GM19025 (cell line): Measurements from ENCODE around the gene SETSIP.
A peak's percentile ranks its signal among the peaks of the same experiment; 100 is the strongest.
"Not testable (repeated sequence)": the region's sequence is repeated elsewhere in the genome, so short reads cannot be mapped to it uniquely, and the experiment has no call there.

Experiments
- ATAC-seq: cut with Tn5 transposase; IDR thresholded peaks from one replicate; pipeline ENCODE4 v1.9.1; 2021; ENCODE audit warnings: mild to moderate bottlenecking, low read depth, moderate library complexity; ENCODE audit not compliant: unreplicated experiment

The SETSIP gene, protein sequence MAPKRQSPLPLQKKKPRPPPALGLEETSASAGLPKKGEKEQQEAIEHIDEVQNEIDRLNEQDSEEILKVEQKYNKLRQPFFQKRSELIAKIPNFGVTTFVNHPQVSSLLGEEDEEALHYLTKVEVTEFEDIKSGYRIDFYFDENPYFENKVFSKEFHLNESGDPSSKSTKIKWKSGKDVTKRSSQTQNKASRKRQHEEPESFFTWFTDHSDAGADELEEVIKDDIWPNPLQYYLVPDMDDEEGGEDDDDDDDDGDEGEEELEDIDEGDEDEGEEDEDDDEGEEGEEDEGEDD

GRCh38 chr1:92075311-92075710, at the start of gene SETSIP:
SETSIP (minus strand) TSS chr1:92075411; CDS start chr1:92075411, 0 bp downstream.
- no peak for ATAC-seq

DNA sequence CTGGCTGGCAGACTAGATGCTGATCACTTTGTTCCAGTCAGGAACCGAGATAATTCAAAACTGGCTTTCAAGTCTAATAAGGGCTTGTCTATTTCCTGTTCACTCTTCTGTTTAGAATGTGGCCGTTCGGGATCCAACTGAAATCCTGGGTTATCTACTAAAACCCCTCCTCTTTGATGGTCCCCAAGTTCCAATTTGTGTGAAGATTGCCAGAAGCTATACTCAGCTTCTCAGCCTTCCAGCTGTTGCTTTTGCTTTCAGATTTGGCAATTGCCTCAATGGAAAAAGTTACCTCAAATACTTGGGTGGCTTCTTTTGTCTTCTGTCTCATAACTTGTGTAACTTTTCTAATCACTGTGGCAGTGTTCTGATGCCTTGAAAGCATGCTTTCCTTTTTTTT, 48.7 kb upstream of the SETSIP start:
- no peak for ATAC-seq

- no peak for ATAC-seq
Observed at GRCh38 chr1:92118826-92119225, 43.6 kb upstream of the SETSIP start.

GRCh38 chr1:92117526-92117925, 42.3 kb upstream of the SETSIP start:
- ATAC-seq, result no peak

- no peak for ATAC-seq
Observed at GRCh38 chr1:92108631-92109030, 33.4 kb upstream of the SETSIP start.

DNA sequence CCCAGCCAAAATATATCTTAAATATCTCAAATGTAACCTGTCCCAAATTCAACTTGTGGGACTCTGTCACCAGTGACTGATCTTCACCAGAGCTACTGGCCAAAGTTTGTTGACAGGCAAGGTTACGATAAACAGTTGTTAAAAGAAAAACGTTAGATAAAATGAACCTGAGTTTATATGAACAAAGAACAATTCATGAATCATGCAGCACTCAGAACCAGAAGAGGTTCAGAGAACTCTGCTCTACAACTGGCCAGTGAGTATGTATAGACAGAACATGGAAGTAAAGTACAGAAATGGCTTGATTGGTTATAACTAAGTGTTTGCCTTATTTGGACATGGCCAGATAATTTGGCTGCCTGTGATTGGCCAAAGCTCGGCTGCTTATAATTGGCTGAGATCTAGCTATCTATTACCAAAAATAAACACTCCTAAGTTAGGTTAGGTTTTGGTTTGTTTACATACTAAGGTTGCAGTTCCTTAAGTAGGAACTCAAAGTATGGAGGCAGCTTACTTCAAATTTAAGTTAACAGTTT, 30.4 kb upstream of the SETSIP start:
- ATAC-seq, result no peak

GRCh38 chr1:92096317-92096716, 21.1 kb upstream of the SETSIP start:
- ATAC-seq, result no peak

DNA sequence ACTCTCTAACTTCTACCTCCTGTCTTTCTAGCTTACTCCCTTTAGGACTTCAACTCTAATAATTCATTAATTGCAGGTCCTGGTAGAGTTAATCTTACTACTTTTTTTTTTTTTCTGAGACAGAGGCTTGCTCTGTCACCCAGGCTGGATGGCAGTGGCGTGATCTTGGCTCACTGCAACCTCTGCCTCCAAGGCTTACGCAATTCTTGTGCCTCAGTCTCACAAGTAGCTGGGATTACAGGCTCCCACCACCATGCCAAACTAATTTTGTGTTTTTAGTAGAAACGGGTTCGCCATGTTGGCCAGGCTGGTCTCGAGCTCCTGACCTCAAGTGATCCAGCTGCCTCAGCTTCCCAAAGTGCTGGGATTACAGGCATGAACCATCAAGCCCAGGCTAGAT, 20.7 kb upstream of the SETSIP start:
- no peak for ATAC-seq

- no peak for ATAC-seq
Observed at GRCh38 chr1:92094595-92094994, 19.4 kb upstream of the SETSIP start.

GRCh38 chr1:92094090-92094489, 18.9 kb upstream of the SETSIP start:
- ATAC-seq, result no peak

GRCh38 chr1:92091625-92092024, 16.4 kb upstream of the SETSIP start:
- no peak for ATAC-seq

- ATAC-seq, result no peak
Observed at GRCh38 chr1:92087542-92087941, 12.3 kb upstream of the SETSIP start.

GRCh38 chr1:92085727-92086126, 10.5 kb upstream of the SETSIP start:
- ATAC-seq, result no peak

DNA sequence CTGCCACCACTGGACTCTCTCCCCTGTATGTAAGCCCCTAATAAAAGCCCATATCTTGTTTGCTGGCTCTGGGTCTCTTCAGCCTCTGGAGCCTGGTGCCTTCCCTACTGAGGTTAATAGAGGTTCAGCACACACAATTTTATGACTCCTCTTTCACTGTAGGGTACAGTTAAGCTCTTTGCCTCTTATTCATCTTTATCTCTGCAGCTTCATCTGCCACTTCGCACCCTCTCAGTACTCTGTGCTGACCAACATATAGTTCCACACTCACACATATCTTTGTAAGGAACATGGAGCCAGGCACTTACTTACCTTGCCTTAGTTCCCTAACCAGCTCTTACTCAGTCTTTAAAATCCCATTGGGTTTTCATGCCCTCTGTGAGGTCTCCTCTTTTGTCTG, 9.4 kb upstream of the SETSIP start:
- ATAC-seq, result no peak

DNA sequence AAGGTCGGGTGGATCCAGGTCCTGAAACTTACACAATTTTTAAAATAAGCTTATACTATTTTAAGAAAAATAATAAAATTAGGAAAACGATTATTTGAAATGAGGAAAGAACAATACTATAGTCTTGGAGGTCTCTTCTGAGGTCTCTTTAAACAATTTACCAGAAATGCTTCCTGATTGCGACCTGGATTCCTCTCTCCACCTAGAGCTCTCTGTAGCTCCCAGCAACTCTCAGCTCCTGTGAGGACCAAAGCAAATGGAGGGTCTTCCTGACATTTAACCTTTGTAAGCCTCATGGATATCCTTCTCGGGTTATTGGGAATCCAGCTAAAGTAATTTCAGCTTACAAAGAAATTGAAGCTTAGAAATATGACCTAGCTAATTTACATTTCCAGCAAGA, 5.8 kb upstream of the SETSIP start:
- no peak for ATAC-seq

DNA sequence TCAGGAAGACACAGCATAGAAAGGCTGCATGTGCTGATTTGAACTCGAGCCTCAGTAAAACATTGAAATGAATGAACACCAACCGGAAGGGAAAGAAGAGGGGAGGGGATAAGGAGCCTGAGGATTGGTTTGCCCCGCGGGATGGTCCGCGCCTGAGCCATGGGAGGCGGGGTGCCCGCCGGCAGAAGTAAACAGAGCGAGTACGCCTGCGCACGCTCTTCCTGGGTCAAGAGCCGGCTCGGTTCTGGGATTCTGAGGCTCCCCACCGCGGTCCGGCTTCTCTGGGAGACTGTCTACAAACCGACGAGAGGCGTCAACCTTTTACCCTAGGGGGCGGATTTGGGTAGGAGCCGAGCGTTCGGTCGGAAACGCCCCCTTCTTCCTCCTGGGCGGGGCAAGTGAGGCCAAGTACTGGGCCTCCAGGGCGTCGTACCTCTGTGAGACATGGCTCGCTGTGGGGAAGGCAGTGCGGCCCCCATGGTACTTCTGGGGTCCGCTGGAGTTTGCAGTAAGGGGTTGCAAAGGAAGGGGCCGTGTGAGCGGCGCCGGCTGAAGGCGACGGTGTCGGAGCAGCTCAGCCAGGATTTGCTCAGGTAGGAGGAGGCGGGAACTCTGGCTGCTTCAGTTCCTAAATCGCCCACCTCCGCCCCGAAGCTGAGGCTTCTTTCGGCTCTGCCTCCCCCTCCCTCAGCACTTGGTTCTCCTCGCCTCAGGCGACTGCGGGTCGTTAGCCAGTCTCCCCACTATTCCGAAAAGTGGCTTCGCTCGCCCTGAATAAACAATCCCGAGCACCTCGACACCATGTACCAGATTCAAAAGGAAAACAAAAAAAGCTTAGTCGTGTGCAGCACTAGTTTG, 5.1 kb upstream of the SETSIP start, which contains the start of gene BTBD8:
BTBD8 (plus strand) TSS at position 218 of the 858 bp plus-strand sequence; CDS start at position 445, 227 bp downstream.
- peak; percentile 96 for ATAC-seq

DNA sequence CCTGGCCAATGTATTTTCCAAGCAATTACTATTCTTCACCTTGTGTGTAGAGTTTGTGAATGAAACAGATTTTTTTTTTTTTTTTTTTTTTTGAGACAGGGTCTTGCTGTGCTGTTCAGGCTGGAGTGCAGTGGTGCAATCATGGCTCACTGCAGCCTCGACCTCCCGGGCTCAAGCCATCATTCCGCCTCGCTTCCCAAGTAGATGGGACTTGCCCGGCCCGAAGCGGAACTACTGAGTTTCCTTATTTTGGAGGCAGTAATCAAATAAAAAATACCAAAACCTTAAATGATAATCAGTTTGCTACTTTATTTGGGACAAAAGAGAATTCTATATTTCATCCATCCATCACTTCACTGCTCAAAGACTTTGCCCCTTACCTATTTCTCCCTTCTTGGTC, 4.2 kb upstream of the SETSIP start:
- ATAC-seq, result no peak

- ATAC-seq, result not testable (repeated sequence)
Observed at GRCh38 chr1:92078077-92078476, 2.9 kb upstream of the SETSIP start.

GRCh38 chr1:92076363-92076762, 1.2 kb upstream of the SETSIP start:
- ATAC-seq, result no peak

DNA sequence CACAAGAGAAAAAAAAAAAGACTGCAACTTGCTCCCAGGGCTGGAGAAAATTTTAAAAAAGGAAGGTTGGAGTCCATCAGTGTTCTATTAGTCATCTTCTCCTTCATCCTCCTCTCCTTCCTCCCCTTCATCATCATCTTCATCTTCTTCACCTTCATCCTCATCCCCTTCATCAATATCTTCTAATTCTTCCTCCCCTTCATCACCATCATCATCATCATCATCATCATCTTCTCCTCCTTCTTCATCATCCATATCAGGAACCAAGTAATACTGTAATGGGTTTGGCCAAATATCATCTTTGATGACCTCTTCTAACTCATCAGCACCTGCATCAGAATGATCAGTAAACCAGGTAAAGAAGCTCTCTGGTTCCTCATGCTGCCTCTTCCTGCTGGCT, 765 bp downstream of the SETSIP start:
- ATAC-seq, result not testable (repeated sequence)

DNA sequence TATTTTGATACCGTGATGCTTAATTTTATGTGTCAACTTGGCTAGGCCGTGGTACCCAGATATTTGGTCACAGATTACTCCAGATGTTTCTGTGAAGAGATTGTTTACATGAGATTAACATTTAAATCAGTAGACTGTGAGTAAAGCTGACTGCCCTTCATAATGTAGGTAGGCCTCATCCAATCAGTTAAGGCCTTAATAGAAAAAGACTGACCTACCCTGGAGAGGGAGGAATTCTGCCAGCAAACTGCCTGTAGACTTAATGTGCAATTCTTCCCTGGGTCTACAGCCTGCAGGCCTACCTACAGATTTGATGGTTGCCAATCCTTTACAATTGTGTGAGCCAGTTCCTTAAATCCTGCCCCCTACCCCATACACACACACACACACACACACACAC, 4.3 kb downstream of the SETSIP start:
- ATAC-seq, result no peak
